BJ (cell line): ENCODE measurements around the gene SPRY4. TPM values are rescaled to one million over a fixed set of nuclear protein-coding genes. Genes with fewer than 3 reads are reported as not detected.

Experiments
- CTCF ChIA-PET: fragments of 350-600 bp; formaldehyde crosslinking; extraction: SDS; loops from one replicate; lab custom pipeline; 2021; ENCODE audit warnings: antibody characterized with exemption, inconsistent platforms; lab: Yijun Ruan, JAX
- POLR2A ChIA-PET: fragments of 300-600 bp; sonication (Branson Sonifier 250); formaldehyde crosslinking; extraction: SDS; loops from one replicate; lab custom pipeline; 2021; ENCODE audit warnings: antibody characterized with exemption; lab: Charles Lee
- DNase-seq: peaks from one replicate; pipeline ENCODE4 v3.0.0-alpha.2; 2011; ENCODE audit warnings: low read depth
- H3K27me3 ChIP-seq: 2 replicates; pipeline ENCODE4 v1.6.0; 2011; ENCODE audit warnings: low read length; ENCODE audit not compliant: control insufficient read depth, insufficient read depth
- H3K36me3 ChIP-seq: 2 replicates; pipeline ENCODE4 v1.5.1; 2011; ENCODE audit warnings: low read length; ENCODE audit not compliant: control insufficient read depth, insufficient read depth
- H3K4me3 ChIP-seq: 2 replicates; pipeline ENCODE4 v1.5.1; 2011; ENCODE audit warnings: low read depth, mild to moderate bottlenecking, control low read depth, low read length
- CTCF ChIP-seq: IDR thresholded peaks from 2 replicates; pipeline ENCODE4 v1.5.1; 2011; ENCODE audit warnings: low read depth, mild to moderate bottlenecking, control low read depth, inconsistent platforms, low read length, moderate library complexity; ENCODE audit not compliant: insufficient read depth
- polyA plus RNA-seq: library from polyadenylated mRNA; depleted of rRNA; stranded (reverse); fragments of >200 nt; gene quantifications from 2 replicates; pipeline ENCODE4 v1.2.3, GENCODE V29; 2011

The SPRY4 gene
- polyA plus RNA-seq, 1 experiment, result 13.0 TPM

GRCh38 chr5:142296914-142297417 lies 27.9 kb downstream of the SPRY4 start:
- no peak overlapping the region for H3K4me3 ChIP-seq
- peak; percentile 72 for DNase-seq
- POLR2A ChIA-PET, result no interaction called here
- no peaks in the 10 kb centered on the region for H3K27me3 ChIP-seq
- no peak for TF ChIP-seq CTCF
- H3K36me3 ChIP-seq, result peaks cover 1% of the 10 kb centered on the region
- CTCF ChIA-PET, result interaction anchor here (0.5 to 1.9 kb wide), 3 partner anchors 9 to 16 kb away, joined by 3 to 4 read pairs (median 4); no protein-coding TSS in a partner anchor

GRCh38 chr5:142295960-142296860 lies 28.6 kb downstream of the SPRY4 start:
- Histone ChIP-seq H3K36me3 (no peaks in the 10 kb centered on the region; the same call in 1 of the 2 replicates), H3K4me3 (no peak overlapping the region), H3K27me3 (no peaks in the 10 kb centered on the region)
- POLR2A ChIA-PET, result no interaction called here
- TF ChIP-seq CTCF, result no peak
- CTCF ChIA-PET, result interaction anchor here (0.5 to 1.9 kb wide), 3 partner anchors 9 to 16 kb away, joined by 3 to 4 read pairs (median 4); no protein-coding TSS in a partner anchor
- no peak for DNase-seq

- Histone ChIP-seq H3K36me3 (no peaks in the 10 kb centered on the region; the same call in 1 of the 2 replicates), H3K4me3 (no peak overlapping the region), H3K27me3 (no peaks in the 10 kb centered on the region)
- no peak for DNase-seq
- ChIA-PET POLR2A (no interaction called here), CTCF (interaction anchor here (1.2 to 1.3 kb wide), 2 partner anchors 17 to 254 kb away, joined by 3 to 4 read pairs; no protein-coding TSS in a partner anchor)
- TF ChIP-seq CTCF, result no peak
Measured at GRCh38 chr5:142295084-142295758, 29.6 kb downstream of the SPRY4 start.

- POLR2A ChIA-PET, result no interaction called here
- no peak overlapping the region for H3K4me3 ChIP-seq
- CTCF ChIA-PET, result interaction anchor here (1.2 to 1.5 kb wide), 2 partner anchors 27 to 32 kb away, joined by 3 to 4 read pairs; partner anchors contain the start of gene SPRY4
- no peak for DNase-seq
- H3K27me3 ChIP-seq, result no peaks in the 10 kb centered on the region
- TF ChIP-seq CTCF, result no peak
- H3K36me3 ChIP-seq, result no peaks in the 10 kb centered on the region; the same call in 1 of the 2 replicates
Measured at GRCh38 chr5:142293486-142293885, 31.3 kb downstream of the SPRY4 start.

GRCh38 chr5:142292808-142293207 lies 32.0 kb downstream of the SPRY4 start:
- no peak for TF ChIP-seq CTCF
- no peaks in the 10 kb centered on the region for H3K27me3 ChIP-seq
- DNase-seq, result no peak
- POLR2A ChIA-PET, result no interaction called here
- CTCF ChIA-PET, result interaction anchor here (1.2 to 1.5 kb wide), 2 partner anchors 28 to 32 kb away, joined by 3 to 4 read pairs; partner anchors contain the start of gene SPRY4
- H3K4me3 ChIP-seq, result no peak overlapping the region
- no peaks in the 10 kb centered on the region; the same call in 1 of the 2 replicates for H3K36me3 ChIP-seq
